ENCODE results near the gene HEG1.

The HEG1 gene

GRCh38 chr3:125073390-125073905 is 17.7 kb upstream of the HEG1 start:
- no peak for TF ChIP-seq CTCF (IDR thresholded peaks at IDR 0.05; ENCODE audit: low read depth, low read length)
- TF ChIP-seq MAX (IDR thresholded peaks at IDR 0.05; ENCODE audit: low read depth, low read length) = no peak
- TF ChIP-seq MYC (IDR thresholded peaks at IDR 0.05; ENCODE audit: low read depth, low read length) = no peak
- no peak for TF ChIP-seq POLR2A (IDR thresholded peaks at IDR 0.05; ENCODE audit: extremely low read depth, insufficient read length)
- no peak for DNase-seq (ENCODE audit: low read depth)
- H3K4me3 ChIP-seq (ENCODE audit: low read depth, low read length) = no peak overlapping the region

- TF ChIP-seq MAX (IDR thresholded peaks at IDR 0.05; ENCODE audit: low read depth, low read length) (no peak), POLR2A (IDR thresholded peaks at IDR 0.05; ENCODE audit: extremely low read depth, insufficient read length) (no peak), MYC (IDR thresholded peaks at IDR 0.05; ENCODE audit: low read depth, low read length) (no peak), CTCF (IDR thresholded peaks at IDR 0.05; ENCODE audit: low read depth, low read length) (no peak)
- no peak for DNase-seq (ENCODE audit: low read depth)
- H3K4me3 ChIP-seq (ENCODE audit: low read depth, low read length) = no peak overlapping the region
Measured at GRCh38 chr3:125072749-125073389, 17.1 kb upstream of the HEG1 start.

GRCh38 chr3:125072301-125072700 is 16.5 kb upstream of the HEG1 start:
- TF ChIP-seq MAX (IDR thresholded peaks at IDR 0.05; ENCODE audit: low read depth, low read length) (no peak), MYC (IDR thresholded peaks at IDR 0.05; ENCODE audit: low read depth, low read length) (no peak), CTCF (IDR thresholded peaks at IDR 0.05; ENCODE audit: low read depth, low read length) (no peak), POLR2A (IDR thresholded peaks at IDR 0.05; ENCODE audit: extremely low read depth, insufficient read length) (no peak)
- DNase-seq (ENCODE audit: low read depth) = no peak
- no peak overlapping the region for H3K4me3 ChIP-seq (ENCODE audit: low read depth, low read length)

GRCh38 chr3:125069968-125070745 is 14.4 kb upstream of the HEG1 start:
- DNase-seq (ENCODE audit: low read depth) = no peak
- H3K4me3 ChIP-seq (ENCODE audit: low read depth, low read length) = no peak overlapping the region
- no peak for TF ChIP-seq MYC (IDR thresholded peaks at IDR 0.05; ENCODE audit: low read depth, low read length)
- no peak for TF ChIP-seq POLR2A (IDR thresholded peaks at IDR 0.05; ENCODE audit: extremely low read depth, insufficient read length)
- no peak for TF ChIP-seq MAX (IDR thresholded peaks at IDR 0.05; ENCODE audit: low read depth, low read length)
- TF ChIP-seq CTCF (IDR thresholded peaks at IDR 0.05; ENCODE audit: low read depth, low read length) = no peak

- no peak overlapping the region for H3K4me3 ChIP-seq (ENCODE audit: low read depth, low read length)
- TF ChIP-seq MYC (IDR thresholded peaks at IDR 0.05; ENCODE audit: low read depth, low read length) (no peak), MAX (IDR thresholded peaks at IDR 0.05; ENCODE audit: low read depth, low read length) (no peak), CTCF (IDR thresholded peaks at IDR 0.05; ENCODE audit: low read depth, low read length) (no peak)
- DNase-seq (ENCODE audit: low read depth) = no peak
Measured at GRCh38 chr3:125069452-125069851, 13.7 kb upstream of the HEG1 start.

All from NB4 (cell line).